ENCODE data around the gene SYT14.
A peak's percentile ranks its signal among the peaks of the same experiment; 100 is the strongest.
"Not testable (repeated sequence)": the region's sequence is repeated elsewhere in the genome, so short reads cannot be mapped to it uniquely, and the experiment has no call there.

Gene SYT14

GRCh38 chr1:209937996-209938959 lies at the start of gene SYT14:
SYT14 (plus strand) TSS chr1:209938217; CDS start chr1:209938265, 48 bp downstream.
- no peak for DNase-seq (ENCODE audit: low read depth, low spot score)

- DNase-seq (ENCODE audit: low read depth, low spot score) = not testable (repeated sequence)
Measured at GRCh38 chr1:209888291-209889076, 49.5 kb upstream of the SYT14 start.

GRCh38 chr1:209889077-209889418 lies 49.0 kb upstream of the SYT14 start:
- no peak for DNase-seq (ENCODE audit: low read depth, low spot score)

GRCh38 chr1:209890641-209891330 lies 47.2 kb upstream of the SYT14 start:
- no peak for DNase-seq (ENCODE audit: low read depth, low spot score)

- no peak for DNase-seq (ENCODE audit: low read depth, low spot score)
Measured at GRCh38 chr1:209893751-209894150, 44.3 kb upstream of the SYT14 start.

GRCh38 chr1:209895709-209896108 lies 42.3 kb upstream of the SYT14 start:
- no peak for DNase-seq (ENCODE audit: low read depth, low spot score)

- no peak for DNase-seq (ENCODE audit: low read depth, low spot score)
Measured at GRCh38 chr1:209896346-209896745, 41.7 kb upstream of the SYT14 start.

- DNase-seq (ENCODE audit: low read depth, low spot score) = not testable (repeated sequence)
Measured at GRCh38 chr1:209898271-209898670, 39.7 kb upstream of the SYT14 start.

- not testable (repeated sequence) for DNase-seq (ENCODE audit: low read depth, low spot score)
Measured at GRCh38 chr1:209898851-209899250, 39.2 kb upstream of the SYT14 start.

GRCh38 chr1:209899948-209900347 lies 38.1 kb upstream of the SYT14 start:
- DNase-seq (ENCODE audit: low read depth, low spot score) = peak; percentile 28

- no peak for DNase-seq (ENCODE audit: low read depth, low spot score)
Measured at GRCh38 chr1:209900734-209901133, 37.3 kb upstream of the SYT14 start.

- no peak for DNase-seq (ENCODE audit: low read depth, low spot score)
Measured at GRCh38 chr1:209901211-209901610, 36.8 kb upstream of the SYT14 start.

- DNase-seq (ENCODE audit: low read depth, low spot score) = not testable (repeated sequence)
Measured at GRCh38 chr1:209904774-209905173, 33.2 kb upstream of the SYT14 start.

GRCh38 chr1:209911746-209912145 lies 26.3 kb upstream of the SYT14 start:
- no peak for DNase-seq (ENCODE audit: low read depth, low spot score)

GRCh38 chr1:209912306-209912705 lies 25.7 kb upstream of the SYT14 start:
- no peak for DNase-seq (ENCODE audit: low read depth, low spot score)

- not testable (repeated sequence) for DNase-seq (ENCODE audit: low read depth, low spot score)
Measured at GRCh38 chr1:209919637-209920036, 18.4 kb upstream of the SYT14 start.

GRCh38 chr1:209920844-209921243 lies 17.2 kb upstream of the SYT14 start:
- DNase-seq (ENCODE audit: low read depth, low spot score) = no peak

- DNase-seq (ENCODE audit: low read depth, low spot score) = no peak
Measured at GRCh38 chr1:209924390-209924789, 13.6 kb upstream of the SYT14 start.

GRCh38 chr1:209926045-209926444 lies 12.0 kb upstream of the SYT14 start:
- no peak for DNase-seq (ENCODE audit: low read depth, low spot score)

- no peak for DNase-seq (ENCODE audit: low read depth, low spot score)
Measured at GRCh38 chr1:209927466-209927865, 10.6 kb upstream of the SYT14 start.

GRCh38 chr1:209929751-209930150 lies 8.3 kb upstream of the SYT14 start:
- no peak for DNase-seq (ENCODE audit: low read depth, low spot score)

GRCh38 chr1:209931141-209931540 lies 6.9 kb upstream of the SYT14 start:
- DNase-seq (ENCODE audit: low read depth, low spot score) = no peak
